ENCODE measurements around the gene THAP11.
"Not testable (repeated sequence)": the region's sequence is repeated elsewhere in the genome, so short reads cannot be mapped to it uniquely, and the experiment has no call there.

THAP11 gene

GRCh38 chr16:67864044-67864443, 21.9 kb downstream of the THAP11 start:
- DNase-seq: not testable (repeated sequence)

GRCh38 chr16:67864594-67864993, 22.5 kb downstream of the THAP11 start:
- DNase-seq: no peak

DNA sequence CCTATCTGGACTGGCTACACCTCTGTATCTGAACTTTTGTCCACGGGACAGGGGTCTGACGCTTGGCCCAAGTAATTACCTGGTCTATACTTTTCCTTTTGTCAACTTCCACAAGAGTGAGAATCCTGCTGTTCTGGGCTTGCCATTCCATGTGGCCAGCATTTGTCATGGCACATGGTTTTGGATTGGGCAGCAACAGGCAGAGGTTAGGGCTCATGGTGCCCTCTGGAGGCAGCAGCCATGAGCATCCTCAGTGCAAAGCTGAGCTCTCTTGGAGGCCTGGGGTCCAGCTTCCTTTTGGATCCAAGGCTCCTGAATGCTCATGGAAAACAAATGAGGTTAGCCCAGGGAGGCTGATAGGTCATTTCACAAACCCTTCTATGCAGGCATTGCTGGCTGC, 23.2 kb downstream of the THAP11 start:
- DNase-seq: no peak

- DNase-seq: no peak
Observed at GRCh38 chr16:67868290-67868689, 26.2 kb downstream of the THAP11 start.

DNA sequence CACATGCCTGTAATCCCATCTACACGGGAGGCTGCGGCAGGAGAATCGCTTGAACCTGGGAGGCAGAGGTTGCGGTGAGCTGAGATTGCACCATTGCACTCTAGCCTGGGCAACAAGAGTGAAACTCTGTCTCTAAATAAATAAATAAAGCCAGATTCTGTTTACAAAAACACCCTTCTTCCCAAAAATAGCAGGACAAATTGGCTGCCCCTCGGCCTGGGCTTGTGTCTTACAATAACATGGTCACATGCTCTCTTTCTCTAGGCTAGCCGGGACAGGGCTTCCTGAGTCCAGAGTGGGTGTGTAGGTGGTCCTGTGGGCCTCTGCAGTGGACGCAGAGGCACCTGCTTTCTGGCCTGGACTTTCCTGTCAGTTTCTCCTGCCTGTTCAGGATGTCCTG, 27.5 kb downstream of the THAP11 start:
- DNase-seq: no peak

- DNase-seq: no peak
Observed at GRCh38 chr16:67871256-67871655, 29.1 kb downstream of the THAP11 start.

- DNase-seq: no peak
Observed at GRCh38 chr16:67872131-67872630, 30.1 kb downstream of the THAP11 start.

DNA sequence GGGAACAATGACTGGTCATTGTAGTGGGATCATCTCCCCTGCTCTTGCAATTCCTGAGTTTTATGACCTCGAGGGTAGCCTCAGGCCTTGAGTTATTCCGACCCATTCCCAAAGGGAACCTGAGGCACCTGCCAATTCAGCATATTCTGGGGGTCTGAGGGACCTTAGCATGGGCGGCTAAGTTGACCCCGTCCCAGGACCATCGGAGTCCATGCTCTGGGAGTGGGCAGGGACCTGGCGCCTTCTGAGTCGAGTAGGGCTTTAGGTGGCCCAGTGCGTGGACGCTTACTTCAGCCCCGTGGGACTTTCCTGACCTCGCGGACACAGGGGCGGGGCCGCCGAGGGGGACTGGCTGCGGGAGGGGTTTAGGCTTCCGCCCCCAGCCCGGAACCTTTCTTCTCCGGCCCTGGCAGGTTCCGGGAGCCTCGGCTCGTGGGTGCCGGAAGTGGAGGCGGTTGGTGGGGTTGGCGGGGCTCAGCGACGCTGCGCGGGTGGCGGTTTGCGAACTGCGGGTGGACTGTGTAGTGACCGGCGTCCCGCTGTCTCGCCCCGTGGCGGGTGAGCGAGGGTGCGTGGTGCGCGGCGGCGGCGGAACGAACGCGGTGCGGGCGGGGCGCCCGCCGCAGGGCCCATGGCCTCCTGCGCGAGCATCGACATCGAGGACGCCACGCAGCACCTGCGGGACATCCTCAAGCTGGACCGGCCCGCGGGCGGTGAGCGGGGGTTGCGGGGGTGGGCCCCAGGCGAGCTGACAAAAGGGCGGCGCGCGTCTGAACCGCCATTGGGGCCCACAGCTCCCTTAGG, 30.7 kb downstream of the THAP11 start, which contains the start of gene EDC4:
Gene EDC4 (plus strand): TSS at position 422 of the 804 bp plus-strand sequence. CDS start 210 bp downstream, at position 632.
- peak; percentile 61 for DNase-seq

GRCh38 chr16:67873435-67874370, 31.6 kb downstream of the THAP11 start:
- no peak for DNase-seq

DNA sequence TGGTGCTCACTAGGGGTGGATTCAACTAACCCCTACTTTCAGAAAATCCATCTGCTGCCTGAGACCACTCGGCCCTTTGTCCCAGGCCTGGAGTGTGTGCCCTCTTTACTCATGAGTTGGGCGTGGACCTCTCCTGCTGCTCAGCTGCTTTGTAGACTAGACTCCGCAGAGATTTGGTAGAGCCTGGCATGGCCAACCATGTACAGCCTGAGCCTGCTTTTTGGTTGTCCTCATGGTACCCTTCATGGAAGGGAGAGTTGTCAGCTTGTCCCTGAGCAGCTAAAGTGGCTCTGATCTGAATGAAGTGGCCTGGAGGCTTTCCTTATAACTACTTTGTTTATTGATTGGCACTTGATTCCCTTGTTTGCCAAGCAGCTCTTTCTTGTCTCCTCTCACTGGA, 32.3 kb downstream of the THAP11 start:
- DNase-seq: no peak

DNA sequence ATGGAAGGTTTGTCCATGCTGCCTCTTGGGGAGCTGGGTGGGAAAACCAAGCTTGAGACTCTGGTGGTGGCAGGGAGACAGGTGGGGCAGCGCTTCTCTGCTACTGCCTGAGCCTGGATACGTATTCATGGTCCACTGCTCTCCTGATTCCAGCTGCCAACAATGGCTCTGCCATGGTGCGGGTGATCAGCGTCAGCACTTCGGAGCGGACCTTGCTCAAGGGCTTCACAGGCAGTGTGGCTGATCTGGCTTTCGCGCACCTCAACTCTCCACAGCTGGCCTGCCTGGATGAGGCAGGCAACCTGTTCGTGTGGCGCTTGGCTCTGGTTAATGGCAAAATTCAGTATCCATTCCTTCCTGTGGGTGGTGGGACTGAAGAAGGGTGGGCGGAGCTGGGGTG, 34.9 kb downstream of the THAP11 start:
- DNase-seq: no peak

- no peak for DNase-seq
Observed at GRCh38 chr16:67878232-67878631, 36.1 kb downstream of the THAP11 start.

- no peak for DNase-seq
Observed at GRCh38 chr16:67878846-67879245, 36.7 kb downstream of the THAP11 start.

GRCh38 chr16:67879462-67879861, 37.3 kb downstream of the THAP11 start:
- DNase-seq: no peak

GRCh38 chr16:67879936-67880335, 37.8 kb downstream of the THAP11 start:
- DNase-seq: no peak

DNA sequence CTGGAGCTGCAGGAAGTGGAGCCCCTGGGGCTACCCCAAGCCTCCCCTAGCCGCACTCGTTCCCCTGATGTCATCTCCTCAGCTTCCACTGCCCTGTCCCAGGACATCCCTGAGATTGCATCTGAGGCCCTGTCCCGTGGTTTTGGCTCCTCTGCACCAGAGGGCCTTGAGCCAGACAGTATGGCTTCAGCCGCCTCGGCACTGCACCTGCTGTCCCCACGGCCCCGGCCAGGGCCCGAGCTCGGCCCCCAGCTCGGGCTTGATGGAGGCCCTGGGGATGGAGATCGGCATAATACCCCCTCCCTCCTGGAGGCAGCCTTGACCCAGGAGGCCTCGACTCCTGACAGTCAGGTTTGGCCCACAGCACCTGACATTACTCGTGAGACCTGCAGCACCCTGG, 38.5 kb downstream of the THAP11 start:
- DNase-seq: no peak

DNA sequence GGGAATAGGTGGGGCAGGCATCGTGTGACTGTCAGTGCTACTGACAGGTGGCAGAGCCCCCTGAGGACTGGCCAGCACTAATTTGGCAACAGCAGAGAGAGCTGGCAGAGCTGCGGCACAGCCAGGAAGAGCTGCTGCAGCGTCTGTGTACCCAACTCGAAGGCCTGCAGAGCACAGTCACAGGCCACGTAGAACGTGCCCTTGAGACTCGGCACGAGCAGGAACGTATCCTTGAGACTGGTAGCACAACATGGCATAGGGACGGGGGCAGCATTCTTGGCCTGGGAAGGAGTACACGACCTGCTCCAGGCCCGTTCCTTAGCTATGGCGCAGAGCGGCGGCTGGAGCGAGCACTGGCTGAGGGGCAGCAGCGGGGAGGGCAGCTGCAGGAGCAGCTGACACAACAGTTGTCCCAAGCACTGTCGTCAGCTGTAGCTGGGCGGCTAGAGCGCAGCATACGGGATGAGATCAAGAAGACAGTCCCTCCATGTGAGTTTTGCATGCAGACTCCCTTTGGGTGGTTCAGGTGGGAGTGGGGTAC, 39.6 kb downstream of the THAP11 start:
- DNase-seq: no peak

GRCh38 chr16:67882374-67883145, 40.4 kb downstream of the THAP11 start:
- DNase-seq: no peak

DNA sequence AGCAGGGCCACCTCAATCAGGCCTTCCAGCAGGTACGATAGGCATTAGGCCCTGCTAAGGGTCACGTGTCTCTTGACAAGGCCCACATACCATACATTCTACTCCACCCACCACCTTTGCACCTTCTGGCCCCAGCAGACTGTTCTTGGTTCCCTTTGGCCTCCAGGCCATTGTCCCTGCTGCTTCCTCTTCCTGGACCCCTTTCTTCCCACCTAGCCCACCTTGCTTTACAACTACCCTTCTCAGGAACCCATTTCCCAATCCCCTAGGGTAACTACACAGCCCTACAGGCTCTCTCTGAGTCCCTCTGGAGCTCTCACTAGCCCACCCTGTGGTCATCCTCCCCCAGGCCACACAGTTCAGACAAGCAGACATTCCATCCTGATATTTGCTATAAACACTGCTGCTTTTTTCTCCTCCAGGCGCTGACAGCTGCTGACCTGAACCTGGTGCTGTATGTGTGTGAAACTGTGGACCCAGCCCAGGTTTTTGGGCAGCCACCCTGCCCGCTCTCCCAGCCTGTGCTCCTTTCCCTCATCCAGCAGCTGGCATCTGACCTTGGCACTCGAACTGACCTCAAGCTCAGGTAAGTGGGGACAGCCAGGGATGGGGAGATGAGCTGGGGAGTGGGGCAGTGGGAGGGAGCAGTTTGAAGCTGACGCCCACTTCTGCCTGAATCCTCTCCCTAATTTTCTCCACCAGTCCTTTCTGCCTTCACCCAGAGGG, 41.2 kb downstream of the THAP11 start:
- DNase-seq: no peak

GRCh38 chr16:67883872-67884261, 41.7 kb downstream of the THAP11 start:
- no peak for DNase-seq

GRCh38 chr16:67884684-67885083, 42.6 kb downstream of the THAP11 start, which contains the start of gene NRN1L:
Gene NRN1L (plus strand): TSS chr16:67884885. CDS start chr16:67884904, 19 bp downstream.
- DNase-seq: peak; percentile 49

DNA sequence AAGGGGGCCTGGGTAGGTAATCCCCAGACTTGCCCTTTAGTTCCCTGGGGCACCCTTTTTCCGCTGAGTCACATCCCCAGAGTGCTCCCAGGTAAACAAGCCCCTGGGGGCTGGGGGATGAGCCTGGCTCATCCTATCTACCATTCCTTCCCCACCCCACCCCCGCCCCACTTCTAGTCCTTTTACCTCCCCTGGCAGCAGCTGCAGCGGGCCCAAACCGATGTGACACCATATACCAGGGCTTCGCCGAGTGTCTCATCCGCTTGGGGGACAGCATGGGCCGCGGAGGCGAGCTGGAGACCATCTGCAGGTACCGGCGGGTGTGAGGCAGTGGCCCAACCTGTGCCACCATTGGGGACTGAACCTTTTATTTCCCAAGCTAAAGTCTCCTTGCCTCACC, 43.4 kb downstream of the THAP11 start:
- DNase-seq: no peak

All from amniotic stem cell (primary cell).